Measurements from ENCODE around the gene SMAD4. TPM values are rescaled to one million over a fixed set of nuclear protein-coding genes. Genes with fewer than 3 reads are reported as not detected.

The SMAD4 gene
- total and polyA plus RNA-seq, 2 of the 8 experiments (the other 6 are each of a cell fraction or from before 2014, with no cell fraction given), result 86.5 to 139 TPM

Other genes starting within 250 kb of the SMAD4 start
- gene MRO, start 210.2 kb upstream of the SMAD4 start, total RNA-seq (2021; fragmentation: NEBNext Ultra II Directional; extraction: Animal tissue kit (Norgen Biotek cat#: 25700)), result 0.67 and 1.0 TPM in 2 replicates
- gene MRO, start 210.2 kb upstream of the SMAD4 start, polyA plus RNA-seq (2011; rRNA removed), result 0.44 and 0.65 TPM in 2 replicates
- 60.3 and 66.9 TPM in 2 replicates for gene ME2, start 151.1 kb upstream of the SMAD4 start, total RNA-seq (2021; fragmentation: NEBNext Ultra II Directional; extraction: Animal tissue kit (Norgen Biotek cat#: 25700))
- gene ME2, start 151.1 kb upstream of the SMAD4 start, polyA plus RNA-seq (2011; rRNA removed), result 31.0 and 54.7 TPM in 2 replicates
- gene ELAC1, start 62.2 kb upstream of the SMAD4 start, total RNA-seq (2021; fragmentation: NEBNext Ultra II Directional; extraction: Animal tissue kit (Norgen Biotek cat#: 25700)), result 3.2 and 3.4 TPM in 2 replicates
- gene ELAC1, start 62.2 kb upstream of the SMAD4 start, polyA plus RNA-seq (2011; rRNA removed), result 2.0 and 2.3 TPM in 2 replicates
- gene MEX3C, start 167.5 kb downstream of the SMAD4 start, total RNA-seq (2021; fragmentation: NEBNext Ultra II Directional; extraction: Animal tissue kit (Norgen Biotek cat#: 25700)), result 102 and 103 TPM in 2 replicates
- 29.6 and 48.2 TPM in 2 replicates for gene MEX3C, start 167.5 kb downstream of the SMAD4 start, polyA plus RNA-seq (2011; rRNA removed)

Data from H1 (cell line).